PC-9 (cell line): ENCODE data around the gene ZMYM2. TPM values are rescaled to one million over a fixed set of nuclear protein-coding genes. Genes with fewer than 3 reads are reported as not detected.

Source experiments
- BruUV-seq: library from RNA; stranded (reverse); fragments of 400-500 nt; replicated peaks from 2 replicates; lab custom pipeline; 2021; lab: Mats Ljungman, UMichigan
- CTCF ChIA-PET: fragments of 300-600 bp; sonication (Branson Sonifier 250); formaldehyde crosslinking; loops from one replicate; lab custom pipeline; 2022; ENCODE audit warnings: antibody characterized with exemption; lab: Charles Lee
- POLR2A ChIA-PET: fragments of 300-600 bp; sonication (Branson Sonifier 250); formaldehyde crosslinking; loops from one replicate; lab custom pipeline; 2022; ENCODE audit warnings: antibody characterized with exemption; ENCODE audit not compliant: unreplicated experiment; lab: Charles Lee
- DNase-seq, 2 experiments: peaks; one replicate each; pipeline versions ENCODE4 v3.0.0 to v3.0.0-alpha.2; 2015 to 2022; ENCODE audit warnings: mixed read lengths in 1 of 2
- H2AFZ ChIP-seq: fragments of 200-600 bp; sonication (generic); 2 replicates; pipeline ENCODE4 v1.8.1; 2017; ENCODE audit warnings: antibody characterized with exemption
- H3F3A ChIP-seq: fragments of 200-600 bp; sonication (generic); 2 replicates; pipeline ENCODE4 v1.8.1; 2017; ENCODE audit warnings: antibody characterized with exemption, mild to moderate bottlenecking, low read depth; ENCODE audit not compliant: insufficient read depth
- H3K27ac ChIP-seq: fragments of 200-600 bp; sonication (generic); 2 replicates; pipeline ENCODE4 v1.6.1; 2016; ENCODE audit warnings: mixed run types
- H3K27me3 ChIP-seq: fragments of 200-600 bp; sonication (generic); 2 replicates; pipeline ENCODE4 v1.6.1; 2016; ENCODE audit warnings: low read depth, mixed run types; ENCODE audit not compliant: insufficient read depth
- H3K36me3 ChIP-seq: fragments of 200-600 bp; sonication (generic); 2 replicates; pipeline ENCODE4 v1.6.1; 2016; ENCODE audit warnings: low read depth, mixed run types
- H3K4me1 ChIP-seq: fragments of 200-600 bp; sonication (generic); replicated peaks from 2 replicates; pipeline ENCODE4 v1.6.1; 2016; ENCODE audit warnings: mixed run types; ENCODE audit not compliant: insufficient read depth
- H3K4me2 ChIP-seq: fragments of 200-600 bp; sonication (generic); 2 replicates; pipeline ENCODE4 v1.6.1; 2017; ENCODE audit warnings: mixed run types
- H3K4me3 ChIP-seq: fragments of 200-600 bp; sonication (generic); 2 replicates; pipeline ENCODE4 v1.6.1; 2016; ENCODE audit warnings: mixed run types
- H3K79me2 ChIP-seq: fragments of 200-600 bp; sonication (generic); 2 replicates; pipeline ENCODE4 v1.6.1; 2017; ENCODE audit warnings: low read depth, mixed run types
- H3K9me2 ChIP-seq: fragments of 200-600 bp; sonication (generic); 2 replicates; pipeline ENCODE4 v1.8.1; 2017; ENCODE audit warnings: mild to moderate bottlenecking; ENCODE audit not compliant: insufficient read depth
- H3K9me3 ChIP-seq: fragments of 200-600 bp; sonication (generic); 2 replicates; pipeline ENCODE4 v1.8.1; 2016; ENCODE audit warnings: low read depth; ENCODE audit not compliant: insufficient read depth
- H4K20me1 ChIP-seq: fragments of 200-600 bp; sonication (generic); 2 replicates; pipeline ENCODE4 v1.8.1; 2017; ENCODE audit not compliant: insufficient read depth
- EZH2 ChIP-seq: fragments of 200-600 bp; sonication (generic); IDR thresholded peaks from 2 replicates; pipeline ENCODE4 v1.8.0; 2017; ENCODE audit warnings: antibody characterized with exemption, low read depth
- intact Hi-C: fragments of 100-400 bp; cut with micrococcal nuclease; formaldehyde crosslinking; loops from one replicate; pipeline ENCODE4 v1.10.0; 2022; ENCODE audit not compliant: unreplicated experiment
- total RNA-seq: library from RNA; stranded (reverse); gene quantifications from 2 replicates; pipeline ENCODE4 v1.2.3, GENCODE V29; 2021
- TF ChIP-seq, protein P1 (sequence below): fragments of 200-600 bp; sonication (generic); conservative IDR thresholded peaks from 2 replicates; pipeline ENCODE4 v1.6.1; 2017; ENCODE audit warnings: mixed run types, antibody characterized with exemption, mild to moderate bottlenecking, moderate library complexity

ZMYM2 gene
- total RNA-seq, 1 experiment from 2014 or later: 55.1 TPM

DNA sequence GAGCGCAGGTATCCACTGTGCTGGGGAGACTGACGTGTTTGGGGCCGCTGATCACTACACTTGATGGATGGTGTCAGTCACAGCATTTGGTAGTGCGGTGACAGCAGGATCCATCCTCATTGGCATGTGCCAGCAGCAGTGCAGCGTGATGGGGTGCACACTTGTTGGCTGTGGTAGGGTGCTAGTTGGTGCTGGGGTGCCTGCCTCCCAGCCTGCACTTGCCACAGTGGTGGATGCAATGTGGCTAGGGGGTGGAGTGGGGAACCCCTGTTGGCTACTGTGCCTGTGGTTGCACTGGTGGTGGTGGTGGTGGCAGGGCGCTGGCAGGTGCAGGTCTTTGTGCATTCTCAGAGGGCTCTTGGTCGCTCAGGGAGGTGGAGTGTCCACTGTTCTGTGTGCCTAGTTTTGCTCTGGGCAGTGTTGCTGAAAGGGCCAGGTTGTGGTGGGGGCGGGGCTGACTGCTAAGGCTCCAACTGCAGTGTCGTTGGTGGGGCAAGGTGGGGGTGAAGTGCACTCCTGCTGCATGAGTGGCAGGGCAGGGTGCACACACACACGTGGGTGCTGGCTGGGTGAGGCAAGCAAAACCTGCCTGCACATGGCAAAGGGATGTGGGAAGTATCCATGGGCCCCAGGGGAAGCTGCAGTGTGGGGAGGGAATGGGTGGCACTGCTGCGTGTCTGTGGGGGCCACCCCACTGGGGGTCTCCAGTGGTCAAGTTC lies 84.8 kb downstream of the ZMYM2 start:
- H3K27me3 ChIP-seq: no peaks in the 10 kb centered on the region
- 0 out of 2 replicates have a peak, but pooled peaks cover 4% of the 10 kb centered on the region for H3K79me2 ChIP-seq
- H3K4me3 ChIP-seq: no peak overlapping the region
- 0 out of 2 replicates have a peak, but pooled peaks cover 10% of the 10 kb centered on the region for H3K4me1 ChIP-seq
- no peak overlapping the region for H3K4me2 ChIP-seq
- no peaks in the 10 kb centered on the region for H3F3A ChIP-seq
- no TSS peak for BruUV-seq
- H4K20me1 ChIP-seq: peaks cover 5% of the 10 kb centered on the region; the same call in 1 of the 2 replicates
- H3K9me2 ChIP-seq: peaks cover under 1% of the 10 kb centered on the region; the same call in 1 of the 2 replicates
- no peak overlapping the region for H3K27ac ChIP-seq
- ChIA-PET CTCF (no interaction called here), POLR2A (no interaction called here)
- intact Hi-C loops: no loop called here
- no peak overlapping the region for H2AFZ ChIP-seq
- TF ChIP-seq, protein P1, sequence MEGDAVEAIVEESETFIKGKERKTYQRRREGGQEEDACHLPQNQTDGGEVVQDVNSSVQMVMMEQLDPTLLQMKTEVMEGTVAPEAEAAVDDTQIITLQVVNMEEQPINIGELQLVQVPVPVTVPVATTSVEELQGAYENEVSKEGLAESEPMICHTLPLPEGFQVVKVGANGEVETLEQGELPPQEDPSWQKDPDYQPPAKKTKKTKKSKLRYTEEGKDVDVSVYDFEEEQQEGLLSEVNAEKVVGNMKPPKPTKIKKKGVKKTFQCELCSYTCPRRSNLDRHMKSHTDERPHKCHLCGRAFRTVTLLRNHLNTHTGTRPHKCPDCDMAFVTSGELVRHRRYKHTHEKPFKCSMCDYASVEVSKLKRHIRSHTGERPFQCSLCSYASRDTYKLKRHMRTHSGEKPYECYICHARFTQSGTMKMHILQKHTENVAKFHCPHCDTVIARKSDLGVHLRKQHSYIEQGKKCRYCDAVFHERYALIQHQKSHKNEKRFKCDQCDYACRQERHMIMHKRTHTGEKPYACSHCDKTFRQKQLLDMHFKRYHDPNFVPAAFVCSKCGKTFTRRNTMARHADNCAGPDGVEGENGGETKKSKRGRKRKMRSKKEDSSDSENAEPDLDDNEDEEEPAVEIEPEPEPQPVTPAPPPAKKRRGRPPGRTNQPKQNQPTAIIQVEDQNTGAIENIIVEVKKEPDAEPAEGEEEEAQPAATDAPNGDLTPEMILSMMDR: no peak
- no peak for TF ChIP-seq EZH2
- H3K36me3 ChIP-seq: no peaks in the 10 kb centered on the region; the same call in 1 of the 2 replicates
- no peak for DNase-seq
- H3K9me3 ChIP-seq: no peaks in the 10 kb centered on the region

DNA sequence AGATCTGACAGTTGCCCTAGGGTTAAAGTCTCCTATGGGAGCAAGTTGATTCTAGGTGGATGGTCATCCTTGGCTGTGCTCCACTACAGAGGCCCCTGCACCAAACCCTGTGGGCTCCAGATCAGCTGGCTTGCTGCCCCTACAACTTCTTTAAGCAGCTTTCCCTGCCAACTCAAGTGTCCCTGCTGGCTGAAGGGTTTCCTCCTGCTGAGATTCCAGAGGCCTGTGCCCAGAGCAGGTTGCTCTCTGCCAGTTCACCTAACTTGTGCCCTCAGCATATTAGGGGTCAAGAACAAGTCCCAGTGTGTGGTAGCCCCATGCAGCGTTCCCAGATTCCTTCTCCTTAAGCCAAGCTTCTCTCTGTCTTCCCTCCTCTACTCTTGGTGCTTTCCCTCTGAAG lies 85.6 kb downstream of the ZMYM2 start:
- H4K20me1 ChIP-seq: peaks cover 1% of the 10 kb centered on the region; the same call in 1 of the 2 replicates
- no TSS peak for BruUV-seq
- TF ChIP-seq, protein P1: no peak
- no peak for TF ChIP-seq EZH2
- H3F3A ChIP-seq: no peaks in the 10 kb centered on the region
- intact Hi-C loops: no loop called here
- no peak overlapping the region for H2AFZ ChIP-seq
- H3K4me3 ChIP-seq: no peak overlapping the region
- no peak for DNase-seq
- H3K9me3 ChIP-seq: no peaks in the 10 kb centered on the region
- 0 out of 2 replicates have a peak, but pooled peaks cover 4% of the 10 kb centered on the region for H3K79me2 ChIP-seq
- ChIA-PET POLR2A (no interaction called here), CTCF (no interaction called here)
- H3K4me1 ChIP-seq: 0 out of 2 replicates have a peak, but pooled peaks cover 10% of the 10 kb centered on the region
- no peaks in the 10 kb centered on the region; the same call in 1 of the 2 replicates for H3K36me3 ChIP-seq
- no peak overlapping the region for H3K27ac ChIP-seq
- no peaks in the 10 kb centered on the region for H3K9me2 ChIP-seq
- no peak overlapping the region for H3K4me2 ChIP-seq
- no peaks in the 10 kb centered on the region for H3K27me3 ChIP-seq

DNA sequence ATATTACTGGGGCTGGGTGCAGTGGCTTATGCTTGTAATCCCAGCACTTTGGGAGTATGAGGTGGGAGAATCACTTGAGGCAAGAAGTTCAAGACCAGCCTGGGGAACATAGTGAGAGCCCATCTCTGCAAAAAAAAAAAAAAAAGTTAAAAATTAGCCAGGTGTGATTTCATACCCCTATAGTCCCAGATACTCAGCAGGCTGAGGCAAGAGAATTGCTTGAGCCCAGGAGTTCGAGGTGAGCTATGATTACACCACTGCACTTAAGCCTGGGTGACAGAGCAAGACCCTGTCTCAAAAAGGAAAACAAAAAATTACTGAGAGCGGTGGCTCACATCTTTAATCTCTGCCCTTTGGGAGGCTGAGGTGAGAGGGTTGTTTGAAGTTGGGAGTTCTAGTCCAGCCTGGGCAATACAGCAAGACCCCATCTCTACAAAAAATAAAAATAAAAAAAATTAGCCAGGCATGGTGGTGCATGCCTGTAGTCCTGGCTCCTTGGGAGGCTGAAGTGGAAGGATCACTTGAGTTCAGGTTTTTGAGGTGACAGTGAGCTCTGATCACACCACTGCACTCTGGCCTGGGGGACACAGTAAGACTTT lies 87.5 kb downstream of the ZMYM2 start:
- intact Hi-C loops: no loop called here
- peaks cover 2% of the 10 kb centered on the region; the same call in 1 of the 2 replicates for H3F3A ChIP-seq
- CTCF ChIA-PET: no interaction called here
- H3K36me3 ChIP-seq: no peaks in the 10 kb centered on the region; the same call in 1 of the 2 replicates
- BruUV-seq: no TSS peak
- H3K4me2 ChIP-seq: no peak overlapping the region
- H4K20me1 ChIP-seq: no peaks in the 10 kb centered on the region
- H3K9me3 ChIP-seq: no peaks in the 10 kb centered on the region
- TF ChIP-seq EZH2: no peak
- TF ChIP-seq, protein P1: no peak
- H3K4me3 ChIP-seq: no peak overlapping the region
- POLR2A ChIA-PET: no interaction called here
- H2AFZ ChIP-seq: no peak overlapping the region
- no peaks in the 10 kb centered on the region for H3K79me2 ChIP-seq
- DNase-seq: no peak
- 0 out of 2 replicates have a peak, but pooled peaks cover 18% of the 10 kb centered on the region for H3K4me1 ChIP-seq
- no peaks in the 10 kb centered on the region for H3K27me3 ChIP-seq
- H3K27ac ChIP-seq: no peak overlapping the region
- no peaks in the 10 kb centered on the region for H3K9me2 ChIP-seq
